GM18505 (cell line): Measurements from ENCODE around the gene BDP1.
"Not testable (repeated sequence)": the region's sequence is repeated elsewhere in the genome, so short reads cannot be mapped to it uniquely, and the experiment has no call there.

Source experiments
- ATAC-seq: cut with Tn5 transposase; IDR thresholded peaks from one replicate; pipeline ENCODE4 v1.9.1; 2021; ENCODE audit not compliant: unreplicated experiment
- POLR2A ChIP-seq: IDR thresholded peaks from 4 replicates; pipeline ENCODE4 v1.6.1; 2011; ENCODE audit warnings: borderline replicate concordance; ENCODE audit not compliant: insufficient read depth, insufficient read length; ENCODE audit errors: extremely low read depth

Gene BDP1

GRCh38 chr5:71576241-71576640 is 120.8 kb downstream of the BDP1 start:
- ATAC-seq, result no peak
- TF ChIP-seq POLR2A, result no peak

- ATAC-seq, result not testable (repeated sequence)
Measured at GRCh38 chr5:71577839-71578238, 122.4 kb downstream of the BDP1 start.

GRCh38 chr5:71582945-71583584 is 127.6 kb downstream of the BDP1 start:
- ATAC-seq, result no peak
- no peak for TF ChIP-seq POLR2A

- peak; percentile 1 for ATAC-seq
- TF ChIP-seq POLR2A, result no peak
Measured at GRCh38 chr5:71586052-71586940, 130.8 kb downstream of the BDP1 start.

- TF ChIP-seq POLR2A, result peak; percentile 97
- ATAC-seq, result peak; percentile 95
Measured at GRCh38 chr5:71586941-71587765, 131.7 kb downstream of the BDP1 start, which contains the start of gene MCCC2. Gene MCCC2 (plus strand): TSS chr5:71587340. CDS start chr5:71587426, 86 bp downstream.

- peak; percentile 1 for ATAC-seq
- no peak for TF ChIP-seq POLR2A
Measured at GRCh38 chr5:71587766-71588532, 132.5 kb downstream of the BDP1 start.

- TF ChIP-seq POLR2A, result no peak
- no peak for ATAC-seq
Measured at GRCh38 chr5:71588533-71588885, 133.1 kb downstream of the BDP1 start.

- no peak for ATAC-seq
- no peak for TF ChIP-seq POLR2A
Measured at GRCh38 chr5:71589903-71590302, 134.5 kb downstream of the BDP1 start.

- ATAC-seq, result no peak
- no peak for TF ChIP-seq POLR2A
Measured at GRCh38 chr5:71591100-71591499, 135.6 kb downstream of the BDP1 start.

- no peak for TF ChIP-seq POLR2A
- no peak for ATAC-seq
Measured at GRCh38 chr5:71596169-71596568, 140.7 kb downstream of the BDP1 start.

- no peak for ATAC-seq
- TF ChIP-seq POLR2A, result no peak
Measured at GRCh38 chr5:71597001-71597400, 141.6 kb downstream of the BDP1 start.

- TF ChIP-seq POLR2A, result no peak
- no peak for ATAC-seq
Measured at GRCh38 chr5:71600783-71601182, 145.3 kb downstream of the BDP1 start.

GRCh38 chr5:71601222-71602026 is 146.0 kb downstream of the BDP1 start:
- peak; percentile 81 for ATAC-seq
- no peak for TF ChIP-seq POLR2A

- ATAC-seq, result not testable (repeated sequence)
Measured at GRCh38 chr5:71609916-71610315, 154.5 kb downstream of the BDP1 start.
